HG03175 (cell line): Measurements from ENCODE around the gene SUPT16H.
"Not testable (repeated sequence)": the region's sequence is repeated elsewhere in the genome, so short reads cannot be mapped to it uniquely, and the experiment has no call there.

ENCODE experiments used
- ATAC-seq: cut with Tn5 transposase; IDR thresholded peaks from one replicate; pipeline ENCODE4 v1.9.1; 2021; ENCODE audit warnings: mild to moderate bottlenecking, moderate library complexity; ENCODE audit not compliant: unreplicated experiment

The SUPT16H gene

DNA sequence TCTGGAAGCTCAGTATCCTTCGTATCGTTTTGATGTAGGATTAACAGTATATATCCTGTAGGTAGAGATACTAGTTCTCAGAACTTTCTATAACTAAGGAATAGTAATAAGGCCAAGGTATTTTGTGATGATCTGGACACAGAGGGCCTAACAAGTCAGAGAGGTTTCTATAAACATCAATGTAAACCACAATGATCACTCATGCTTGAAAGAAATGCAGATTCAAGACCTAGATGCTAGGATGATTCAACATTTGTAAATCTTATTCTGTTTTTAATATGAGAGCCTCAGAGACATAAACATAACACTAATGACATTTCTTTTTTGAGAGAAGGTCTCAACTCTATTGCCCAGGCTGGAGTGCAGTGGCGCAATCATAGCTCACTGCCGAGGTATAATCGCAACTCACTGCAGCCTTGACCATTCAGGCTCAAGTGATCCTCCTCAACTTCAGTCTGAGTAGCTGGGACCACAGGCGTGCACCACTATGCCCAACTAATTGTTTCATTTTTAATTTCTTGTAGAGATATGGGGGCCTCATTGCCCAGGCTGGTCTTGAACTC lies 16.2 kb downstream of the SUPT16H start:
- no peak for ATAC-seq

DNA sequence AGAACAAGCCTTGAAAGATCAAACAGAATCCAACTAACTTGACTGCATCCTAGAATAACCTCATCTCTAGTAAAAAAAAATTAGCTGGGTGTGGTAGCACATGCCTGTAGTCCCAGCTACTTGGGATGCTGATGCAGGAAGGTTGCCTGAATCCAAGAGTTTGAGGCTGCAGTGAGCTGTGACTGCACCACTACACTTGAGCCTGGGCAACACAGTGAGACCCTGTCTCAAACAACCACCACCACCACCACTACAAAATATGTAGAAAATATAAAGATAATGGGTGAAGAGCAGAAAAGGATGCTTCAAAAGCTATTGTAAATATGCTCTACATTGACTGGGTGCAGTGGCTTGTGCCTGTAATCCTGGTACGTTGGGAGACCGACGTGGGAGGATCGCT lies 27.3 kb downstream of the SUPT16H start:
- ATAC-seq: no peak

DNA sequence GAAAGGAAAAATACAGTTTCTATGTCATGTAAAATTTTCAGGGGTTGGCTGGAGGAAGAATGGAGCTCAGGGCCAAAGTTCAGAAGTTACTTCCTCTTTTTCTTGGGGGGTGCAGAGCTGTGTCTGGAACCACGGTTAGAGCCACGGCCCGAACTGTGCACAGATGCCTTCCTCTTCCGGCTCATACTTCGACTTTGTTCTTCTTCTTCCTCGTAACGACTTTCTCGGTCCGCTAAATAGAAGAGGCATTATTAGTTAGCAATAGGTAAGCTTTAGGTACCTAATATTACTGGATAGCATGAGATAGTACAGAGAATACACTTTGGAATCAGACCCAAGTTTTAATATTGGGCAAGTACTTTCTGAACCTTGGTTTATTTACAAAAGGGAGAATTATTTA lies 31.2 kb downstream of the SUPT16H start:
- ATAC-seq: peak; percentile 85

DNA sequence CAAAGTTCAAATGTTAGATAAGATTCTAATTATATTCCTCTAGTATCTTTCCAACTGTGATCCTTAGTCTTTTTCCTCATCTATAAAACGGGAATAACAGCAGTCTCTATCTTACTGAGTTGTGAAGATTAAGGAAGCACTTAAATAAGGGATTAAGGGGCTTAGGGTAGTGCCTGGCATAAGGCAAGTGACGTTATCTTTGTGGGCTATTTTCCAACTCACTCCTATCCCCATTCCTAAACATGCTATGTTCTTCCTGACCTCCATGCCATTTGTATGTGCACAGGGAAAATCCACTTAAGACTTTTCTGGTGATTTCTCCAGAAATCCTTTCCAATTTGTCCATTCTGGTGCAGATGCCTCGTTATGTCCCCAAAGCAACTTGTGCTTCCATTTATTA lies 33.3 kb downstream of the SUPT16H start:
- no peak for ATAC-seq

DNA sequence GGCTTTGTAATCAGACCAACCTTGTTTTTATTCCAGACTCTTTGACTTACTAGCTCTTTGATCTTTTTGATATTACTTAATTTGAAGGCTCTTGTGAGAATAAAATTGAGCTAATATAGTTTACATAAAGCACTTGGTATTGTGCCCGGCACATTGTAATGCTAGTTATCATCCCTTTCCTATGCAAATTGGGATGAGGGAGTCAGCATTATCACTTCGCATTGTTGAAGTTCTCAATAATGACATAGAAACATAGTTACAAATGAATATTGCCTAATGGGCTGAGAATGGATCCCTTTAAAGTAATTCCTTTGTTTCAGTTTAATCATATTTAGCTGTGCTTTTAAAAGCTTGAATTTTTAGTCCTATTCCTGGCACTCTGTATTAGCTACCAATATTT lies 36.6 kb downstream of the SUPT16H start:
- no peak for ATAC-seq

DNA sequence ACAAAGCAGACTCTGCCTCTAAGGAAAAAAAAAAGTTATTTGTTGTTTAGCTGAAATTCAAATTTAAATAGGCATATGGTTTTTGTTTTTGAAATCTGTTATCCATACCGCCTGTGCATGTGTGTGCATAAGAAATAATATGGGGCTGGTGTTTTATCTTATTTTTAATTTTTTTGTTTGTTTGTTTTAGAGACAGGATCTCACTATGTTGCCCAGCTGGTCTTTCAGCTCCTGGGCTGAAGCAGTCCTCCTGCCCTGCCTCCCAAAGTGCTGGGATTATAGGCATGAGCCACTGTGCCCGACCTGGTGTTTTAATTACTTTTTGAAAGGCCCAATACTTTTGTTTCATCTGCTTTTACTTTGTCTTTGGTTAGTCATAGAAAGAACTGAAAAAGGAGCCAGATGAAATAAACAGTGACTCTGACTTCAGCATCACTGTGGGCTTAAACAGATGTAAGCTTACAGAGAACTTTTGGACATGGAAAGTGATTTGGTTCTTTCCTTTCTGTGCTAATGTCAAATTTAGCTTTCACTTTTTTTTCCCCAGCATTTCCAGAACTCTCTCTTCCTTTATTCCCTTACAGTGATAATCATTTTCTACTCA lies 37.2 kb downstream of the SUPT16H start:
- no peak for ATAC-seq

DNA sequence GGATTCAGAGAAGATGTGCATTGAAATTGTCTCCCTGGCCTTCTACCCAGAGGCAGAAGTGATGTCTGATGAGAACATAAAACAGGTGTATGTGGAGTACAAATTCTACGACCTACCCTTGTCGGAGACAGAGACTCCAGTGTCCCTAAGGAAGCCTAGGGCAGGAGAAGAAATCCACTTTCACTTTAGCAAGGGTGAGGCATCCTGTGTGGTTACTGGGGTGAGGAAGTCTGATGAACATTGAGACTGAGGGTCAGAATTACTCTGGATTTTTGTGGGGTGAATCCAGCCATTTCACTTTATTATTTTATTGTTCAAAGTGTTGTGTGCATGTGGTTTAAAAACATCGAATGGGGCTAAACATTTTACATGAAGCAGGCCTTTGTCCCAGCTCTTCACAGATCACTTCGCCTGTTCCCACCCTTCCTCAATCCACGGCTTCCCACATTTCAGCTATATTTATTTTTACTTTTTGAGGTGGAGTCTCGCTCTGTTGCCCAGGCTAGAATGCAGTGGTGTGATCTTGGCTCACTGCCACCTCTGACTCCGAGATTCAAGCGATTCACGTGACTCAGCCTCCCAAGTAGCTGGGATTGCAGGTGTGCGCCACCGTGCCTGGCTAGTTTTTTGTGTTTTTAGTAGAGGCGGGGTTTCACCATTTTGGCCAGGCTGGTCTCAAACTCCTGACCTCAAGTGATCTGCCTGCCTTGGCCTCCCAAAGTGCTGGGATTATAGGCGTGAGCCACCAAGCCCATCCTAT lies 40.6 kb downstream of the SUPT16H start:
- ATAC-seq: no peak

DNA sequence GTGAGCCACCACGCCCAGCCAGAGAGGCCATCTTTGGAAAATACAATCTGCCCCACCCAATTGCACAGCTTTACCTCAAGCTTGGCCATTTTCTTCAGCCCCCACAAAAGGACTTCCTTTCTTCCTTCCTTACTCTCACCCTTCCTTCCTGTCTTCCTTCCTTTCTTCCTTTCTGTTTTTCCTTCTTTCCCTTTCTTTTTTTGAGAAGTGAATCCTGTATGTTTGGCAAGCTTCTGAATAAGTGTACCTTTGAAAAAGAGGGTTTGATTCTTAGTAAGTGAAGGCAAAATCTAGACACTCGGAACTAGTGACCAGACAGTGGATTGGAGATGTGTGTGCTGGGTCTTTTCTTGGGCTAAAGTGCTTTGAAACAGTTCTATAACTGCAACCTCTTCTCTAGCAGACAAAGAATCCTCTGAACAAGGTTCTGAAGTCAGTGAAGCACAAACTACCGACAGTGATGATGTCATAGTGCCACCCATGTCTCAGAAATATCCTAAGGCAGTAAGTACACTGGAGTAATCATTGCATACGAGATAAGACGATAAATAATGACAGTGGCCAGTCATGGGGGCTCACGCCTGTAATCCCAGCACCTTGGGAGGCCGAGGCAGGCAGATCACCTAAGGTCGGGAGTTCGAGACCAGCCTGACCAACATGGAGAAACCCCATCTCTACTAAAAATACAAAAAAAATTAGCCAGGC lies 49.5 kb downstream of the SUPT16H start:
- no peak for ATAC-seq

DNA sequence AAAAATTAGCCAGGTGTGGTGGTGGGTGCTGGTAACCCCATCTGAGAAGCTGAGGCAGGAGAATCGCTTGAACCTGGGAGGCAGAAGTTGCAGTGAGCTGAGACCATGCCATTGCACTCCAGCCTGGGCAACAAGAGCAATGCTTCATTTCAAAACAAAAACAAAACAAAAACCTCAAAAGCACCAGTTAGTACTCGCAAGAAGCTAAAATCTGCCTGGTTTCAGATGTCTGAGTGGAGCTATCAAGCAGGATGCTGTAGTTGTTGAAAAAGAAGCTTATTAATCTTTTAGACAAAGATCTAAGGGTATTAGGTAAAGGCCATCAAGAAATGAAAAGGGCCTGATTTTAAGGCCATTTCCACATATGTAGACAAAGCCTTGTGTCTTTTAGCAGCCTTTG lies 50.9 kb downstream of the SUPT16H start:
- no peak for ATAC-seq

DNA sequence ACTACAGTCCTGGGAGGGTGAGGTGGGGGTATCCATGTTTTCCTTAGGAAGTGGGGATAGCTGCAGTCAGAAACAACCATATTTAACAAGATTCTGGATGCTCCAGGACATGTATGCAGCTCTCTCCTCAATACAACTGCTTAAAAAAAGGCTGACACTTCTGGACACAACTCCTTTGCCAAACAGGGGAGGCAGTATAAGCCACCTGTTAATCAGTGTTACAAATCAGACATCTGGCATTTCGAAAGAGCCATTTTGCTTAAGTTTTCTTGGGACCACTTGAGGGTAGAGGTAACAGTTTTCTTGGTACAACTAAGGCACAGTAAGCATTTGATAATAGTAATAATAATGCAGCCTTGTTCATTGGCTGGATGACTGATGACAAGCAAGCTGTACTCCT lies 56.8 kb downstream of the SUPT16H start:
- ATAC-seq: no peak

DNA sequence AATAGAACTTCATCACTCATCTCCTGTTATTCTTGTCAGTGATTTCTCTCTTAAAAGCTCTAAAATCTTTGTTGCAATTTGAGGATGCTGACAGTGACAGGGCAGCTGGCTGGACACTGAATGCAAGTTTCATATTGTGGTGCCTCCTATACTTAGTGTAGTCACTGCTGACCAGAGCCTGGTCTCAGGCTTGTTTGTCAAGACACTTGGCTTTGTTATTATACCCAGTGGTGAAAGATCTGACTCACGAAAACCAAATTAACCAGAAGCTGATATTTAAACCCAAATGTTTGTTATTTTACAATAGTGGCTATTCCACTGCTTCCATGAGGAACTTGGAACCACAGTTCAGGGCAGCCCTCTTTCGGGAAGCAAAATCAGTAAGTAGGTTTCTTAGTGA lies 61.1 kb downstream of the SUPT16H start:
- no peak for ATAC-seq

DNA sequence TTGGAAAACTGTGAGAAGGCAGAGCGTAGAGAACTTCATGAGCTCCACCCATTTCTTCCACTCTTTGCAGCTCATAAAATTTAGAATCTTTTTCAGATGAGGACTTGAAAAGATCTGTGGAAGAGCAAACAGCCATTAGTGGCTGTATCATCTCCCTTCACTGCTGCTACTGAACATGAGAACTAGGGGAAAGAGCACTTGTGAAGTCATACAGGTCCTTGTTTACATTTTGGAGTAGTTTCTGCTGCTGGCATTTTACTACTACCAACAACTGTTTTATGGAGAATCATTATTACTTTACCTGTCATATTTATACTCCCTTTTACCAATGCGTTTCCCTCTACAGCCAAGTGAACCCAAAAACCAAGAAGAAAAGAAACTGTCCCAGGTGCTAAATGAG lies 62.9 kb downstream of the SUPT16H start:
- no peak for ATAC-seq

DNA sequence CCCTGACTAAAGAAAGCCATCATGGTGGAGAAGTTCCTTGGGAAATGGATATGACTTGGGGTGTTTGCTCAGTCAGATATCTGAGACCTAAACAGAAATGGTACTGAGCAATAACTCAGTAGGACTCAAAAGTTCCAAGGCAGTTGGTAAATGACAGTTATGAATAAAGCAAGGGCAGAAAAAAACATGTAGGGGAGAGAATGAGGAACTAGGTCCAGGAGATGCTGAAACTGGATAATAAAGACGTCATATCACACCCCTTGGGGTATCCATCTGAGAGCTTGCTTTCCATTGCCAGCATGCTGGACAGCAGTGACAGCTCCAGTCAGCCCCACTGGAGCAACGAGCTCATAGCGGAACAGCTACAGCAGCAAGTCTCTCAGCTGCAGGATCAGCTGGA lies 66.4 kb downstream of the SUPT16H start:
- peak; percentile 38 for ATAC-seq

DNA sequence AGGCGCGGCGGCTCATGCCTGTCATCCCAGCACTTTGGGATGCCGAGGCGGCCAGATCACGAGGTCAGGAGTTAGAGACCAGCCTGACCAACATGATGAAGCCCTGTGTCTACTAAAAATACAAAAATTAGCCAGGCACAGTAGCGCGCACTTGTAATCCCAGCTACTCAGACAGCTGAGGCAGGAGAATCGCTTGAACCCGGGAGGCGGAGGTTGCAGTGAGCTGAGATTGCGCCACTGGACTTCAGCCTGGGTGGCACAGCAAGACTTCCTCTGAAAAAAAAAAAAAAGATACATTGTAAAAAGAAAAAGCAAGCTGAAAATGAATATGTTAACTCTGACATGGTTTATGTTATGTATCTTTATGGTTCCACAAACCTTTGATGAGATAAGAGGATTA lies 70.3 kb downstream of the SUPT16H start:
- no peak for ATAC-seq

DNA sequence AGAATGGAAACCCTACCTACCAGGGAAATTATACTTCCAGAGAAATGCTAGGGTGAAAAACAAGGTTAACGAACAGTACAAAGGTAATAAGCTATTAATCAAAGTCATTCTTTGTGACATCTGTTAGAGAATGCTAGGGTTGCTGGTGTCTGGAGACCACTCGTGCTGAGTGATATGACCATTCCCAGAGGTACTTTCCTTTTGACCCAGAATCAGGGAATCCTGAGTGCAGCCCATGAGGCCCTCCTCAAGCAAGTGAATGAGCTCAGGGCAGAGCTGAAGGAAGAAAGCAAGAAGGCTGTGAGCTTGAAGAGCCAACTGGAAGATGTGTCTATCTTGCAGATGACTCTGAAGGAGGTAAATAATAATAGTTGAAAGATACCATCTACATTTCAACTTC lies 72.2 kb downstream of the SUPT16H start:
- no peak for ATAC-seq

DNA sequence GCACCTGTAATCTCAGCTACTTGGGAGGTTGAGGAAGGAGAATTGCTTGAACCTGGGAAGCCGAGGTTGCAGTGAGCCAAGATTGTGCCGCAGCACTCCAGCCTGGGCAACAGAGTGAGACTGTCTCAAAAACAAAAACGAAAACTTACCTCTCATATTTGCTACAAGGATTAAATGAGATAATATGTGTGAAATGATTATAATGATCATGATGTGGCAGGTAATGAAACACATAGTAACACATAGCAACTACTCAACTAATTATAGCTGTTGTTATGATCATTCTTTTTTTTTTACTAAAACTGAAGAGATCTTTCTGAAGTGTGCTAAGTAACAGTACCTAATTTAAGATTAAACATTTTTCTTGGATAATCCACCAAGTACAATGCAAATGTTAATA lies 73.9 kb downstream of the SUPT16H start:
- ATAC-seq: no peak

DNA sequence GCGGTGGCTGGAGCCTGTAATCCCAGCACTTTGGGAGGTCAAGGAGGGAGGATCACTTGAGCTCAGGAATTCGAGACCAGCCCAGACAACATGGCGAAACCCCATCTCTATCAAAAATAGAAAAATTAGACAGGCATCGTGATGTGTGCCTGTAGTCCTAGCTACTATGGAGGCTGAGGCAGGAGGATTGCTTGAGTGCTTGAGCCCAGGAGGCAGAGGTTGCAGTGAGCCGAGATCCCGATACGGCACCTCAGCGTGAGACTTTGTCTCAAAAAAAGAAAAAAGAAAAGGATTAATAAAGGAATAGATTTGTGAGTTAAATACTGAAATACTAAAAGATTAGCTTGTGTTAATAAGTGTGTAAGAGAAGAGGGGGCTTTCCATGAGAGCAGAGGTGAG lies 74.6 kb downstream of the SUPT16H start:
- no peak for ATAC-seq

DNA sequence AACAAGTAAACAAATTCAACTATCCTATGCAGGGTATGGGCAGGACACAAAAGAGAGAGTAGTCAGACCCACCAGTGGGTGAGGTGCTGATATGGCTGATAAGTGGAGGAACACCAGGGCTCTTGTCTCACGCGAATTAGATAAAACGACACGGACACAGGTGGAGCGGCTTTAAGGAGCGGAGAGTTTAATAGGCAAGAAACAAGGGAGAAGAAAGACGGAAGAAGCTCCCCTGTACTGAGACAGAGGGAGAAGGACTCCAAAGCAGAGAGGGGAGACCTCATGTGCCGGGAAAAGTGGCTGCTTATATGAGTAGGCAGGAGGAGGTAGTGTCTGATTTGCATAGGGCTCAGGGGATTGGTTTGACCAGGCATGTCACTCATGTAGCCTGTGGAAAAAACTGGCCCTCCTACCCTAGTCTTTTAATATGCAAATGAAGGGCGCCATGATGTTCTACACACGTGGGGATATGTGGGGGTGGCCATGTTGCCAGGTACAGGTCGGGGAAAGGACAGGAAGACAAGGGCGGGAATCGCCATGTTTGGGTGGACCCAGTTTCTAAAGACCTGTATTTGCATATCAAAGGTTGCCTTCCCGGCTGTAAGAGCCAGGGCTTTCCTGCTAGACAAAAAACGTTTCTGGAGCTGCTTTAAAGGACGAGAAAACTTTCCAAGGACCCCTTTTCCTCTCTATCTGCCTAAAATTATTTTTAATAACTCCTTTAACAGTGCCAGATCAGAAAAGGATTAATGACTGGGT lies 75.2 kb downstream of the SUPT16H start:
- peak; percentile 82 for ATAC-seq

DNA sequence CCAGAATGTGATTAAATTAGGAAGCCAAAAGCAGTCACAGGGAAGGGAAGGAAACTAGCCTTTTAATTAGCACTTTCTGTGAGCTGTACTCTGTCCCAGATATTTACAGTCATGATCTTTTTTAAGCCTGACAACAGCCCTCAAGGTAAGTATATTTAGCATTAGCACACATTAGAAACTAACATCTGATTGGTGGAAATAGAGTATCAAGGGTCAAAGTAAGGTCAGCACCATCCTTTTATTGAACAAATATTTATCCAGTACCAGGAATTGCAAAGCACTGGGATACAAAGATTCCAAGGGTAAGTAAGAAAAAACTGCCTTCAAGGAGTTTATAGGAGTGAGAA lies 75.7 kb downstream of the SUPT16H start:
- ATAC-seq: peak; percentile 22

DNA sequence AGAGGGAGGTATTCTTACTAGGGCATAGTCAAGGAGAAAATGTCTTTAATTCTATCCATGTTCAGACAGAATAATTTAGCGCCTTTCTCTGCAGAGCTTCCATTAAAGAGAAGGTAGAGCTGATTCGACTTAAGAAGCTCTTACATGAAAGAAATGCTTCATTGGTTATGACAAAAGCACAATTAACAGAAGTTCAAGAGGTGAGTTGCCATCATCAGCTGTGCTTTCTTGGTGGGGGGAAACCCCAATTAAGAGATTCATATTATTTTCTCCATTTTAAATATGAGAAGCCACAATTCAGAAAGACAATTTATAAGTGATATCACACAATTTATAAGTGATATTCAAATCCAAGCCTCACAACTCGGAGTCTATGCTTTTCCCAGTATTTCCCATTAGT lies 76.2 kb downstream of the SUPT16H start:
- ATAC-seq: no peak

DNA sequence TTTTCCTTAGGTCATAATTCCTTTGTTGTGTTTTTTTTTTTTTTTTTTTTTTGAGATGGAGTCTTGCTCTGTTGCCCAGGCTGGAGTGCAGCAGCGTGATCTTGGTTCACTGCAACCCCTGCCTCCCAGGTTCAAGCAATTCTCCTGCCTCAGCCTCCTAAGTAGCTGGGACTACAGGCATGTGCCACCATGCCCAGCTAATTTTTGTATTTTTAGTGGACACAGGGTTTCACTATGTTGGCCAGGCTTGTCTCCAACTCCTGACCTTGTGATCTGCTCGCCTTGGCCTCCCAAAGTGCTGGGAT lies 81.0 kb downstream of the SUPT16H start:
- not testable (repeated sequence) for ATAC-seq
